AG04450 (cell line): Measurements from ENCODE around the gene ALS2. TPM values are rescaled to one million over a fixed set of nuclear protein-coding genes. Genes with fewer than 3 reads are reported as not detected.
"Not testable (repeated sequence)": the region's sequence is repeated elsewhere in the genome, so short reads cannot be mapped to it uniquely, and the experiment has no call there.

Experiments used
- CTCF ChIA-PET: fragments of 300-600, 350-600 bp; formaldehyde crosslinking; extraction: SDS; loops from one replicate; lab custom pipeline; 2022; ENCODE audit warnings: antibody characterized with exemption, inconsistent platforms; lab: Charles Lee
- POLR2A ChIA-PET: fragments of 350-600 bp; formaldehyde crosslinking; extraction: SDS; loops from one replicate; lab custom pipeline; 2021; ENCODE audit warnings: antibody characterized with exemption, inconsistent platforms; lab: Yijun Ruan, JAX
- DNase-seq: peaks from one replicate; pipeline ENCODE4 v3.0.0-alpha.2; 2011; ENCODE audit warnings: low read depth, low spot score
- H3K27ac ChIP-seq: one replicate; pipeline ENCODE4 v1.5.1; 2012; ENCODE audit warnings: low read depth, low read length, control low read depth
- H3K27me3 ChIP-seq: one replicate; pipeline ENCODE4 v1.6.0; 2012; ENCODE audit warnings: low read length; ENCODE audit not compliant: control insufficient read depth, insufficient read depth
- H3K4me3 ChIP-seq: 2 replicates; pipeline ENCODE4 v1.5.1; 2011; ENCODE audit warnings: mild to moderate bottlenecking, low read depth, low read length, control low read depth
- H3K9me3 ChIP-seq: 2 replicates; pipeline ENCODE4 v1.5.1; 2012; ENCODE audit warnings: low read length; ENCODE audit not compliant: control insufficient read depth, insufficient read depth
- CTCF ChIP-seq: IDR thresholded peaks from 2 replicates; pipeline ENCODE4 v1.5.1; 2011; ENCODE audit warnings: low read depth, low read length, control low read depth, inconsistent platforms
- polyA plus RNA-seq: library from polyadenylated mRNA; depleted of rRNA; stranded (reverse); fragments of >200 nt; gene quantifications from 2 replicates; pipeline ENCODE4 v1.2.3, GENCODE V29; 2011

The ALS2 gene
- polyA plus RNA-seq, 1 experiment = 21.9 TPM

- CTCF ChIA-PET = interaction anchor here (1.2 to 1.6 kb wide), 3 partner anchors 25 to 380 kb away, joined by 3 to 4 read pairs (median 3); no protein-coding TSS in a partner anchor
- not testable (repeated sequence) for H3K9me3 ChIP-seq, H3K27me3 ChIP-seq, DNase-seq, H3K4me3 ChIP-seq
- peak overlapping the region; percentile 69 for H3K27ac ChIP-seq
- POLR2A ChIA-PET = interaction anchor here (0.7 to 1.7 kb wide), 8 partner anchors 8 to 337 kb away, joined by 3 to 12 read pairs (median 6); partner anchors contain the start of genes ALS2 and CDK15
- TF ChIP-seq CTCF = peak; percentile 65
These were observed 18.2 kb upstream of the ALS2 start for GRCh38 chr2:201798914-201799285.

GRCh38 chr2:201798252-201798913 is 17.6 kb upstream of the ALS2 start:
- Histone ChIP-seq H3K27ac (peak overlapping the region; percentile 96), H3K27me3 (no peaks in the 10 kb centered on the region), H3K9me3 (no peaks in the 10 kb centered on the region), H3K4me3 (no peak overlapping the region)
- ChIA-PET POLR2A (interaction anchor here (0.6 to 1.7 kb wide), 11 partner anchors 8 to 337 kb away, joined by 3 to 12 read pairs (median 6); partner anchors contain the start of genes ALS2 and CDK15), CTCF (interaction anchor here (0.6 to 1.6 kb wide), 5 partner anchors 9 to 443 kb away, joined by 3 to 4 read pairs (median 3); no protein-coding TSS in a partner anchor)
- peak; percentile 81 for DNase-seq
- TF ChIP-seq CTCF = no peak

DNA sequence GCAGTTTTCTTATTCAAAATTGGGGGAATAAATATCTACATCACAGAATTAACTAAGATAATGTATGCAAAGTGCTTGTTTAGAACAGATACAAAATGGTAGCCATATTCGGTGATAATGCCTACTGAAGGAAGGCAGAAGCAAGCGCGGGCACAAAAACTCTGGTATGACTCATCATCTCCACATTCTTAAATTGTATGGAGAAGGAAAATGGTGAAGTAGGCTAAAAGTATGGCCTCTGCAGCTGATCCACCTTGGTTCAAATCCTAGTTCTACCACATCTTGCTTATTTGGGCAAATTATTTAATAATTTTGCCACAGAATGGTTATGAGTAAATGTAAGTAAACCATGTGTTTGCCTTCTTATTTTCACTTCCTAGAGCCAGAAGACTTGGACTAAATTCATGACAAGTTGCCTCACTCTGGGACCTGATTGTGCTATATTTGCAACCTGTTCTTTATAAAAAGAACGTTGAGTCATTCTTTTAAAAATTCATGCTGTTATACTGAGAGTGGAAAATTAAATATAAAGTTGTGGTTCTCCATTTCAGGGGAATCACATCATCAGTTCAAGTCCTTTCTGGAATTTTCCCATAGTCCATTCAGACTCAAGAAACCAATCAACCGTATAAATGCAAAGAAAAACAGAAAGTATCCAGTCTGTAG is 16.6 kb upstream of the ALS2 start:
- no peak for TF ChIP-seq CTCF
- no peak overlapping the region for H3K4me3 ChIP-seq
- CTCF ChIA-PET = interaction anchor here (0.6 to 1.6 kb wide), 7 partner anchors 10 to 444 kb away, joined by 3 to 7 read pairs (median 3); no protein-coding TSS in a partner anchor
- no peak for DNase-seq
- no peaks in the 10 kb centered on the region for H3K27me3 ChIP-seq
- POLR2A ChIA-PET = interaction anchor here (0.8 to 1.7 kb wide), 7 partner anchors 9 to 267 kb away, joined by 3 to 12 read pairs (median 4); partner anchors contain the start of gene CDK15
- H3K9me3 ChIP-seq = no peaks in the 10 kb centered on the region; the same call in 1 of the 2 replicates
- H3K27ac ChIP-seq = peak overlapping the region; percentile 96

DNA sequence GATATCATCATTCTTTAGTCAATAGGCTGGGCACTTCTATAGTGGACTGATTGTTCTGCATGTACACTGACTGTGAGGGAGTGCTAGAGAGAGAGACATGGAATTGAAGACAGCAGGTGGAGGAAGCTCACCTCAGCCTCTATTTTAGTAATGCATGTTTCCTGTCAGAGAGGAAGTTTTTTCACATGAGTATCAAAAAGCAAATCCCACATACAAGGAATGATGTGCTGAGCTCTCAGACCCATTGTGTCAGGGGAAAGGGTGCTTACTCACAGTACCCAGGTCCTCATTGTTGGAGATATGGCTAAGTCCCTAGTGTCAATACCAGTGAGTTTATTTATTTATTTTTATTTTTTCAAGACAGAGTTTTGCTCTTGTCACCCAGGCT is 15.7 kb upstream of the ALS2 start:
- ChIA-PET POLR2A (interaction anchor here (0.6 to 1.7 kb wide), 2 partner anchors 16 to 418 kb away, joined by 5 to 6 read pairs; partner anchors contain the start of gene ALS2), CTCF (interaction anchor here (0.6 to 2.6 kb wide), 7 partner anchors 16 to 476 kb away, joined by 3 to 16 read pairs (median 4); partner anchors contain the start of gene ALS2)
- H3K4me3 ChIP-seq = no peak overlapping the region
- no peaks in the 10 kb centered on the region; the same call in 1 of the 2 replicates for H3K9me3 ChIP-seq
- TF ChIP-seq CTCF = no peak
- H3K27ac ChIP-seq = no peak overlapping the region
- no peak for DNase-seq
- no peaks in the 10 kb centered on the region for H3K27me3 ChIP-seq
